ENCODE data around the gene TSPAN14. TPM values are rescaled to one million over a fixed set of nuclear protein-coding genes. Genes with fewer than 3 reads are reported as not detected.
A peak's percentile ranks its signal among the peaks of the same experiment; 100 is the strongest.
"Not testable (repeated sequence)": the region's sequence is repeated elsewhere in the genome, so short reads cannot be mapped to it uniquely, and the experiment has no call there.

Gene TSPAN14
- total RNA-seq, 2 experiments from 2014 or later, result 98.8 to 112 TPM

- Mint-ChIP-seq H3K27me3 (peaks cover 3% of the 10 kb centered on the region), H3K36me3 (no peaks in the 10 kb centered on the region), H3K9me3 (no peaks in the 10 kb centered on the region), H3K27ac (no peak overlapping the region), H3K4me3 (no peak overlapping the region), H3K4me1 (peaks cover 24% of the 10 kb centered on the region)
- ATAC-seq (ENCODE audit: low read depth) (no peak), DNase-seq (no peak)
- POLR2A ChIA-PET, result no interaction called here
Observed at GRCh38 chr10:80413271-80413996, 40.7 kb upstream of the TSPAN14 start.

GRCh38 chr10:80414142-80414895 lies 39.8 kb upstream of the TSPAN14 start:
- H3K4me1 Mint-ChIP-seq, result peaks cover 20% of the 10 kb centered on the region
- H3K36me3 Mint-ChIP-seq, result no peaks in the 10 kb centered on the region
- DNase-seq (no peak), ATAC-seq (ENCODE audit: low read depth) (no peak)
- POLR2A ChIA-PET, result no interaction called here
- no peak overlapping the region for H3K4me3 Mint-ChIP-seq
- H3K9me3 Mint-ChIP-seq, result no peaks in the 10 kb centered on the region
- no peak overlapping the region for H3K27ac Mint-ChIP-seq
- H3K27me3 Mint-ChIP-seq, result no peaks in the 10 kb centered on the region

- Mint-ChIP-seq H3K27me3 (no peaks in the 10 kb centered on the region), H3K36me3 (no peaks in the 10 kb centered on the region), H3K4me1 (peaks cover 17% of the 10 kb centered on the region), H3K9me3 (no peaks in the 10 kb centered on the region), H3K27ac (no peak overlapping the region), H3K4me3 (no peak overlapping the region)
- DNase-seq, result no peak
- POLR2A ChIA-PET, result no interaction called here
- no peak for ATAC-seq (ENCODE audit: low read depth)
Observed at GRCh38 chr10:80415734-80416478, 38.2 kb upstream of the TSPAN14 start.

GRCh38 chr10:80416479-80417098 lies 37.5 kb upstream of the TSPAN14 start:
- H3K27me3 Mint-ChIP-seq, result no peaks in the 10 kb centered on the region

GRCh38 chr10:80417256-80417655 lies 36.9 kb upstream of the TSPAN14 start:
- POLR2A ChIA-PET; H3K36me3 Mint-ChIP-seq; H3K4me3 Mint-ChIP-seq; H3K27ac Mint-ChIP-seq; H3K27me3 Mint-ChIP-seq; DNase-seq; ATAC-seq (ENCODE audit: low read depth); H3K9me3 Mint-ChIP-seq: not testable (repeated sequence)
- H3K4me1 Mint-ChIP-seq, result peaks cover 15% of the 10 kb centered on the region

More at GRCh38 chr10:80416479-80417098, 37.5 kb upstream of the TSPAN14 start:
- H3K27ac Mint-ChIP-seq, result no peak overlapping the region
- DNase-seq (no peak), ATAC-seq (ENCODE audit: low read depth) (no peak)
- H3K4me1 Mint-ChIP-seq, result peaks cover 17% of the 10 kb centered on the region
- H3K4me3 Mint-ChIP-seq, result no peak overlapping the region
- POLR2A ChIA-PET, result no interaction called here
- no peaks in the 10 kb centered on the region for H3K36me3 Mint-ChIP-seq
- H3K9me3 Mint-ChIP-seq, result no peaks in the 10 kb centered on the region

GRCh38 chr10:80421050-80421706 lies 32.9 kb upstream of the TSPAN14 start:
- H3K9me3 Mint-ChIP-seq, result no peaks in the 10 kb centered on the region
- no peak for ATAC-seq (ENCODE audit: low read depth)
- H3K4me1 Mint-ChIP-seq, result peaks cover 1% of the 10 kb centered on the region
- DNase-seq, result no peak
- no peaks in the 10 kb centered on the region for H3K27me3 Mint-ChIP-seq
- H3K27ac Mint-ChIP-seq, result no peak overlapping the region
- peaks cover 7% of the 10 kb centered on the region for H3K36me3 Mint-ChIP-seq
- H3K4me3 Mint-ChIP-seq, result no peak overlapping the region
- POLR2A ChIA-PET, result interaction anchor here (0.6 kb wide), 1 partner anchor 110 kb away, joined by 3 read pairs; no protein-coding TSS in a partner anchor

- peaks cover 1% of the 10 kb centered on the region for H3K4me1 Mint-ChIP-seq
- H3K9me3 Mint-ChIP-seq, result no peaks in the 10 kb centered on the region
- H3K27me3 Mint-ChIP-seq, result no peaks in the 10 kb centered on the region
- no peak overlapping the region for H3K27ac Mint-ChIP-seq
- H3K36me3 Mint-ChIP-seq, result peaks cover 7% of the 10 kb centered on the region
- no peak for DNase-seq
- H3K4me3 Mint-ChIP-seq, result no peak overlapping the region
- POLR2A ChIA-PET, result interaction anchor here (0.6 kb wide), 2 partner anchors 109 to 111 kb away, joined by 3 read pairs; no protein-coding TSS in a partner anchor
- ATAC-seq (ENCODE audit: low read depth), result no peak
Observed at GRCh38 chr10:80421707-80422536, 32.2 kb upstream of the TSPAN14 start.

- H3K36me3 Mint-ChIP-seq, result peaks cover 14% of the 10 kb centered on the region
- H3K27ac Mint-ChIP-seq, result no peak overlapping the region
- ATAC-seq (ENCODE audit: low read depth), result no peak
Observed at GRCh38 chr10:80425901-80426300, 28.2 kb upstream of the TSPAN14 start.

GRCh38 chr10:80427541-80427940 lies 26.6 kb upstream of the TSPAN14 start:
- Mint-ChIP-seq H3K4me1 (peaks cover 2% of the 10 kb centered on the region), H3K27me3 (no peaks in the 10 kb centered on the region), H3K36me3 (peaks cover 19% of the 10 kb centered on the region), H3K9me3 (no peaks in the 10 kb centered on the region), H3K4me3 (no peak overlapping the region), H3K27ac (no peak overlapping the region)
- DNase-seq (no peak), ATAC-seq (ENCODE audit: low read depth) (no peak)
- POLR2A ChIA-PET, result no interaction called here

More at GRCh38 chr10:80425901-80426300, 28.2 kb upstream of the TSPAN14 start:
- no peak for DNase-seq
- H3K4me1 Mint-ChIP-seq, result peaks cover 4% of the 10 kb centered on the region
- no peaks in the 10 kb centered on the region for H3K9me3 Mint-ChIP-seq
- H3K27me3 Mint-ChIP-seq, result no peaks in the 10 kb centered on the region
- H3K4me3 Mint-ChIP-seq, result no peak overlapping the region
- POLR2A ChIA-PET, result no interaction called here

GRCh38 chr10:80429521-80429973 lies 24.6 kb upstream of the TSPAN14 start:
- POLR2A ChIA-PET, result no interaction called here
- Mint-ChIP-seq H3K36me3 (peaks cover 17% of the 10 kb centered on the region), H3K27ac (peak overlapping the region; percentile 44), H3K9me3 (no peaks in the 10 kb centered on the region), H3K4me1 (peaks cover 2% of the 10 kb centered on the region), H3K4me3 (no peak overlapping the region), H3K27me3 (no peaks in the 10 kb centered on the region)
- ATAC-seq (ENCODE audit: low read depth), result no peak
- no peak for DNase-seq

- DNase-seq (no peak), ATAC-seq (ENCODE audit: low read depth) (no peak)
- H3K27me3 Mint-ChIP-seq, result peaks cover 8% of the 10 kb centered on the region
- peaks cover 13% of the 10 kb centered on the region for H3K36me3 Mint-ChIP-seq
- POLR2A ChIA-PET, result no interaction called here
- no peak overlapping the region for H3K27ac Mint-ChIP-seq
- H3K4me1 Mint-ChIP-seq, result peaks cover 5% of the 10 kb centered on the region
- no peak overlapping the region for H3K4me3 Mint-ChIP-seq
- no peaks in the 10 kb centered on the region for H3K9me3 Mint-ChIP-seq
Observed at GRCh38 chr10:80433134-80433533, 21.0 kb upstream of the TSPAN14 start.

GRCh38 chr10:80436446-80437098 lies 17.5 kb upstream of the TSPAN14 start:
- Mint-ChIP-seq H3K9me3 (no peaks in the 10 kb centered on the region), H3K4me1 (peaks cover 2% of the 10 kb centered on the region), H3K4me3 (no peak overlapping the region), H3K36me3 (peaks cover 2% of the 10 kb centered on the region), H3K27me3 (peaks cover 9% of the 10 kb centered on the region), H3K27ac (no peak overlapping the region)
- DNase-seq, result no peak
- POLR2A ChIA-PET, result no interaction called here
- no peak for ATAC-seq (ENCODE audit: low read depth)
